ENCODE data around the gene TM9SF2.

DNA sequence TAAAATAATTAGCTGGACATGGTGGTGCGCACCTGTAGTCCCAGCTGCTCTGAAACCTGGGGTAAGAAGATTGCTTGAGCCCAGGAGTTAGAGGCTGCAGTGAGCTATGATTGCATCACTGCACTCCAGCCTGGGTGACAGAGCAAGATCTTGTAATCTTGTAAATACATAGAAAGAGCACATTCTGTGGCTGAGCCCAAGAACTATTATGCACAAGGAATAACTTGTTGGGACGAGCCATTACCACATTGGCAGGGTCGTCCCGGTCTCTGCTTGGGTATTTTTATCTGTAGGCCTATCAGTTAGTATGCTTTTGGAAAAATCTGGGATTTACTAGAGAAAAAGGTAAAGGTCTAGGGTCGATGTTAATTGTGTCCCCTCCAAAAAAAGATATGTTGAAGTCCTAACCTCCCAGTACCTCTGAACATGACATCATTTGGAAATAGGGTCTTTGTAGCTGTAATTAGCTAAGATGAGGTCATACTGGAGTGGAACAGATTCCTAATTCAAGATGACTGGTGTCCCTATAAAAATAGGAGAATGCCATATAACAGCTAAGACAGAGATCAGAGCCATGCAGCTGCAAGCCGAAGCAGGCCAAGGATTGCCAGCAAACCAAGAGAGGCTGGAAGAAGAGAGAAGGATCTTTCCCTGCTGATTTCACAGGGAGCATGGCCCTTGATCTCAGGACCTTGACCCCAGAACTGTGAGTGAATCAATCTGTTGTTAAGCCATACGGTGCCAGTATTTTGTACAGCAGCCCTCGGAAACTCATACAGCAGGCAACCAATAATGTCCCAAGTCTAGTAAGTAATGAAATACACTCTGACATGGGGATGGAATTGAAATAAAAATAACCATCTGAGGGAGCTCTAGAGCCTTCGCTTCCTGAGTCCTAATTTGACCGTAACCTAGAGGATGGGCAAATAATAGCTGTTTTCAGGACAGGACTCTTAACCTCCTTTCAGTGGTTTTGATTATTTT, 77.0 kb downstream of the TM9SF2 start:
- TF ChIP-seq POLR2A (IDR thresholded peaks at IDR 0.05) = no peak
- TF ChIP-seq EP300 (IDR thresholded peaks at IDR 0.05) = no peak
